Ascending aorta (tissue), 2 donors: Measurements from ENCODE around the gene SLC22A8. TPM values are rescaled to one million over a fixed set of nuclear protein-coding genes. Genes with fewer than 3 reads are reported as not detected.
A peak's percentile ranks its signal among the peaks of the same experiment; 100 is the strongest.

Experiments
- DNase-seq, 2 donors: peaks; one replicate each; pipeline ENCODE4 v3.0.0-alpha.2; 2019; ENCODE audit warnings: low spot score in 2 of 2
- H3K27ac ChIP-seq, 2 donors: fragments of 200-600 bp; sonication (generic); one replicate each; pipeline ENCODE4 v1.5.1; 2016 to 2017; ENCODE audit warnings: mild to moderate bottlenecking in 1 of 2
- H3K27me3 ChIP-seq: fragments of 200-600 bp; sonication (generic); one replicate; pipeline ENCODE4 v1.5.1; 2017
- H3K36me3 ChIP-seq, 2 donors: fragments of 200-600 bp; sonication (generic); one replicate each; pipeline ENCODE4 v1.5.1; 2016
- H3K4me1 ChIP-seq, 2 donors: fragments of 200-600 bp; sonication (generic); one replicate each; pipeline ENCODE4 v1.5.1; 2016 to 2017; ENCODE audit warnings: mild to moderate bottlenecking in 1 of 2
- H3K4me3 ChIP-seq, 2 donors: fragments of 200-600 bp; sonication (generic); one replicate each; pipeline ENCODE4 v1.5.1; 2016 to 2017; ENCODE audit warnings: mild to moderate bottlenecking in 1 of 2
- H3K9me3 ChIP-seq, 2 donors: fragments of 200-600 bp; sonication (generic); one replicate each; pipeline ENCODE4 v1.5.1; 2016
- intact Hi-C: fragments of 100-400 bp; cut with DNase I; formaldehyde crosslinking; loops from one replicate; pipeline ENCODE4 v1.15.1; 2023
- total RNA-seq: library from RNA; depleted of rRNA; stranded (reverse); fragments of >200 nt; gene quantifications from one replicate; pipeline ENCODE4 v1.1.0, GENCODE V29; 2016
- TF ChIP-seq, protein P1 (sequence below), 3 experiments: fragments of 200-600 bp in 2 of 3; fragments of 450-650 bp in 1 of 3; sonication (generic) in 2 of 3; IDR thresholded peaks; one replicate each; pipeline ENCODE4 v1.5.1; 2016 to 2019; ENCODE audit warnings: antibody characterized with exemption in 3 of 3, mild to moderate bottlenecking in 1 of 3, moderate library complexity in 1 of 3

SLC22A8 gene
- total RNA-seq, 1 donor from 2014 or later = not detected

DNA sequence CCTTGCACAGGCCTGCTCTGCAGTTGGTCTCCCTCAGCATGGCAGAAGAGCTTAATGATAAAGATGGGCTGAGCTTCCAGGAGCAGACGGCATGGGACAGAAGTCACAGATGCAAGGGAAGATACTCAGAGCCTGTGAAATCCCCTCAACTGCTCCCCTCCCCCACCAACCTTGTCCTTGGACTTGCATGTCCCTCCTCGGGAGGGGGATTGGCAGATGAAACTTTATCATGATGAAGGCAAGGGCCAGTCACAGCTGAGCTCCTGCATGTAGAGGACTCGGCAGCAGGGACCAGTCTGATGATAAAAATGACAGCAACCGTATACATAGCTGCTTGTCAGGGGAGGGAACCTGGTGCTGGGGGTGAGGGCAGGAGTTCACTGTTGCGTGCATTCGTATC, 6.8 kb upstream of the SLC22A8 start:
- DNase-seq = no peak
- Histone ChIP-seq H3K27ac (no peak overlapping the region), H3K4me1 (peaks cover 0 to 4% of the 10 kb centered on the region in 2 donors), H3K4me3 (no peak overlapping the region), H3K9me3 (no peaks in the 10 kb centered on the region), H3K36me3 (no peaks in the 10 kb centered on the region), H3K27me3 (no peaks in the 10 kb centered on the region)
- intact Hi-C loops = no loop called here
- TF ChIP-seq, protein P1, sequence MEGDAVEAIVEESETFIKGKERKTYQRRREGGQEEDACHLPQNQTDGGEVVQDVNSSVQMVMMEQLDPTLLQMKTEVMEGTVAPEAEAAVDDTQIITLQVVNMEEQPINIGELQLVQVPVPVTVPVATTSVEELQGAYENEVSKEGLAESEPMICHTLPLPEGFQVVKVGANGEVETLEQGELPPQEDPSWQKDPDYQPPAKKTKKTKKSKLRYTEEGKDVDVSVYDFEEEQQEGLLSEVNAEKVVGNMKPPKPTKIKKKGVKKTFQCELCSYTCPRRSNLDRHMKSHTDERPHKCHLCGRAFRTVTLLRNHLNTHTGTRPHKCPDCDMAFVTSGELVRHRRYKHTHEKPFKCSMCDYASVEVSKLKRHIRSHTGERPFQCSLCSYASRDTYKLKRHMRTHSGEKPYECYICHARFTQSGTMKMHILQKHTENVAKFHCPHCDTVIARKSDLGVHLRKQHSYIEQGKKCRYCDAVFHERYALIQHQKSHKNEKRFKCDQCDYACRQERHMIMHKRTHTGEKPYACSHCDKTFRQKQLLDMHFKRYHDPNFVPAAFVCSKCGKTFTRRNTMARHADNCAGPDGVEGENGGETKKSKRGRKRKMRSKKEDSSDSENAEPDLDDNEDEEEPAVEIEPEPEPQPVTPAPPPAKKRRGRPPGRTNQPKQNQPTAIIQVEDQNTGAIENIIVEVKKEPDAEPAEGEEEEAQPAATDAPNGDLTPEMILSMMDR (IDR thresholded peaks at IDR 0.05) = no peak

DNA sequence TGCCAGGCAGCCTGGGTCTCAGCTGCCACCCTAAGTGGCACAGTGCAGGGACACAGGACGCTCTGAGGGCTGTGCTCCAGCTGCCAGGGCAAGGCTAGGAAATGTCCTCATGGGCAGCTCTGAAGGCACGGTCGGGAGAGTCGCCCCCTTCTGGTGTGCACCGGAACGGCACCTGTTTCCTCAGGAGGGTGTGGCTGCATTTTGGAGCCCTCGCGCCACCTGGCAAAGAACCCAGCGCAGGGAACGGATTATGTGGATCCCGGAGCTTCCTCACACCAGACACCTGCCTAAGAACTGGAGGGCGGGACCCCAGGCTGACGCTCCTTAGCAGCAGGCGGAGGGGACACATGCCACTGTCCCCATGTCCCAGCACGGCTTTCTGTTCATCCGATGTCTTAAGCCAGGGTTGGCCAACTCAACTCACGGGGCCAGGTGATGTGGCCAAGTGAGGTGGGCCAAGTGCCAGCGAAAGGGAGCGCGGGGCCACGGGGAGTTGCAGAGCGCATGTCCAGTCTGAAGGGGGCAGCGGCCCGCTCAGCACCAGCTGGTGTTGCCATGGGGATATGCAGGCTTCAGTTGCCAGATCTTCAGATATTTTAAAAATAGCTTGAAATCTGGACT, 5.1 kb upstream of the SLC22A8 start:
- DNase-seq = no peak

DNA sequence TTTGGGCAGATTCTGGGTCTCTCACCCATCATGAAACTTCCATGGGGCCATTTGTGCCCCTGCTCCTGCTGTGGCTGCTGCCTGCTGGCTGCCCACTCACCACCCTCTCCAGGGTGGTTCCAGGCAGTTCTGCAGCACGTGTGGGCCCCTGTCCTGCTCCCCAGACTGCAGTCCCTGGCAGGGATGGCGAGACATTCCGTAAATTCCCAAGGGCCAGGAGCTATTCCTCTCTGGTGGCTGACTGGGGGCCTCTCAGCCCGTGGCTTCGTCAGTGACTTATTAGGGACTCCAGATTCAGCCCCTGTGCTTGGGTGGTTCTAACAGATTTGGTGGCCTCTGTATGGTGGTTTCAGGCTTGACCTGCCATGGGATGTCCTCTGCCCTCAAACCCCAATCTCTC, 3.9 kb upstream of the SLC22A8 start:
- Histone ChIP-seq H3K27ac (no peak overlapping the region), H3K27me3 (no peaks in the 10 kb centered on the region), H3K4me1 (peaks cover 0 to 4% of the 10 kb centered on the region in 2 donors), H3K36me3 (no peaks in the 10 kb centered on the region), H3K9me3 (no peaks in the 10 kb centered on the region), H3K4me3 (no peak overlapping the region)
- TF ChIP-seq, protein P1 (IDR thresholded peaks at IDR 0.05) = no peak
- DNase-seq = no peak
- intact Hi-C loops = no loop called here

More for the DNA sequence above, 5.1 kb upstream of the SLC22A8 start:
- no peak overlapping the region for H3K4me3 ChIP-seq
- no peaks in the 10 kb centered on the region for H3K36me3 ChIP-seq
- H3K27me3 ChIP-seq = no peaks in the 10 kb centered on the region
- TF ChIP-seq, protein P1 (IDR thresholded peaks at IDR 0.05) = peak in 1 of 3 experiments; percentile 18
- intact Hi-C loops = no loop called here
- H3K4me1 ChIP-seq = peaks cover 0 to 4% of the 10 kb centered on the region in 2 donors
- H3K27ac ChIP-seq = no peak overlapping the region
- no peaks in the 10 kb centered on the region for H3K9me3 ChIP-seq

DNA sequence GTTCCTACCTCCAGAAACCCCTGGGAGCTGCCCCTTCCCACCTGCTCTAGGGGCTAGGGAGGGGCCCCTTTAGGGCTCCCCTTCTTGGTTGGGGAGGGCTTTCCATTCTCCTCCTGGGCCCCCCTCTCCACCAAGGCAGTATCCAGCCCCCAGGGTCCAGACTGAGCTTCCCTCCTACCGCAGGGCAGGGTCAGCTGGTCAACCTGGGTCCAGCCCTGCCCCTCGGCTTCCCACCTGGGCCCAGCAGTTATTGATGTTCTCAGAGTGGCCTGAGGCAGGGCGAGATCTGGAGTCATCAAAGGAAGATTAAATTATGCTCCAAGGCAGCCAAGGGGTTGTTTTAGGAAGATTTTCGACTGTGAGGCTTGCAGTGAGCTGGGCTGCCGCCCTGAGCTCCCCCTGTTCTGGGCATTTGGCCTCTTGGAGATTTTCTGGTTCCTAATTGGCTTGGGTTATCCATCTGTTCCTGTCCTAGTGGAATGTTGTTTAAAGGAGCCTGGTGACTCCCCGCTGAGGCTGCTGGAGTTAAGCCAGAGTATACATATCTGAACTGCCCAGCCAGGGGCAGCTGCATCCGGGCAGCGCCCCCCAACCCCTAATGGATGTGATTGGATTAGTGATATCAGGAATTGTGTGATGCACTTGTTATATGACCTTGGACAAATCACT, 1.8 kb upstream of the SLC22A8 start:
- intact Hi-C loops = no loop called here
- H3K27me3 ChIP-seq = no peaks in the 10 kb centered on the region
- H3K4me1 ChIP-seq = no peaks in the 10 kb centered on the region
- H3K4me3 ChIP-seq = no peak overlapping the region
- no peak for DNase-seq
- no peak overlapping the region for H3K27ac ChIP-seq
- TF ChIP-seq, protein P1 (IDR thresholded peaks at IDR 0.05) = no peak
- no peaks in the 10 kb centered on the region for H3K9me3 ChIP-seq
- no peaks in the 10 kb centered on the region for H3K36me3 ChIP-seq

DNA sequence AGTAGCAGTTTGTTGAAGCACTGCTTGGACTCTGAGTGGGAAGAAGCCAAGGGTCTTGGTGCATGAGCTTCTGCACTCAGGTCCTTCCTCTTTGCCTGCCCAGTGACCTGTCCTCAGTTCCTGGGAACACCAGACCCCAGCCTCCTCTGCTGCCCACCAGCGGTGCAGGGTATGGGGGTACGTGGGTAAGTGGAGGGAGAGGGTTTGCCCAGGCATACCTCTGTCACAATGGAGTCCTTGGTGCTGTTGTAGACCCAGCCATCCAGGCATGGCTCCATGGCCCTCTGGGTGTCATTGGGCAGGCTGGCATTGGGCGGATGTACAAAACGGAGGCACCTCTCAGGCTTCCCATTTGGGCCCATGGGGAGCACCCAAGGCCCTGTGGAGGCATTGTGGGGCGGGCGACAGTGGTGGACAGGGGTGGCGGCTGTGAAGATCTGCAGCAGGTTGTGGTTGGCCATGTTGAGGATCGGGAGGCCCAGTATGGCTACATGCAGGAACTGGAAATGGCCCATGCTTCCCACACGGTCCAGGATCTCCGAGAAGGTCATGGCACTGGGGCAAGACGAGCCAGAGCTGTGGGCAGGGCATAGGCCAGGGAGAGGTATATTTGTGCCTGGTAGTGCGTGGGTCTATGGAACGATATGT, 1.1 kb downstream of the SLC22A8 start:
- intact Hi-C loops = no loop called here
- H3K36me3 ChIP-seq = no peaks in the 10 kb centered on the region
- no peaks in the 10 kb centered on the region for H3K9me3 ChIP-seq
- TF ChIP-seq, protein P1 (IDR thresholded peaks at IDR 0.05) = no peak
- H3K27ac ChIP-seq = no peak overlapping the region
- no peak for DNase-seq
- no peaks in the 10 kb centered on the region for H3K27me3 ChIP-seq
- no peaks in the 10 kb centered on the region for H3K4me1 ChIP-seq
- H3K4me3 ChIP-seq = no peak overlapping the region
